PC-9 (cell line): ENCODE results near the gene FOXO3. TPM values are rescaled to one million over a fixed set of nuclear protein-coding genes. Genes with fewer than 3 reads are reported as not detected.

Experiments
- Bru-seq: library from RNA; stranded (reverse); fragments of 400-500 nt; gene quantifications from one replicate; lab custom pipeline; 2021; lab: Mats Ljungman, UMichigan
- BruChase-seq, 2 experiments: library from RNA; stranded (reverse); fragments of 400-500 nt; gene quantifications; one replicate each; lab custom pipeline; 2021; lab: Mats Ljungman, UMichigan
- BruUV-seq: library from RNA; stranded (reverse); fragments of 400-500 nt; replicated peaks from 2 replicates; lab custom pipeline; 2021; lab: Mats Ljungman, UMichigan
- CTCF ChIA-PET: fragments of 300-600 bp; sonication (Branson Sonifier 250); formaldehyde crosslinking; loops from one replicate; lab custom pipeline; 2022; ENCODE audit warnings: antibody characterized with exemption; lab: Charles Lee
- POLR2A ChIA-PET: fragments of 300-600 bp; sonication (Branson Sonifier 250); formaldehyde crosslinking; loops from one replicate; lab custom pipeline; 2022; ENCODE audit warnings: antibody characterized with exemption; ENCODE audit not compliant: unreplicated experiment; lab: Charles Lee
- DNase-seq, 2 experiments: peaks; one replicate each; pipeline versions ENCODE4 v3.0.0 to v3.0.0-alpha.2; 2015 to 2022; ENCODE audit warnings: mixed read lengths in 1 of 2
- H2AFZ ChIP-seq: fragments of 200-600 bp; sonication (generic); 2 replicates; pipeline ENCODE4 v1.8.1; 2017; ENCODE audit warnings: antibody characterized with exemption
- H3F3A ChIP-seq: fragments of 200-600 bp; sonication (generic); 2 replicates; pipeline ENCODE4 v1.8.1; 2017; ENCODE audit warnings: antibody characterized with exemption, mild to moderate bottlenecking, low read depth; ENCODE audit not compliant: insufficient read depth
- H3K27ac ChIP-seq: fragments of 200-600 bp; sonication (generic); 2 replicates; pipeline ENCODE4 v1.6.1; 2016; ENCODE audit warnings: mixed run types
- H3K27me3 ChIP-seq: fragments of 200-600 bp; sonication (generic); 2 replicates; pipeline ENCODE4 v1.6.1; 2016; ENCODE audit warnings: low read depth, mixed run types; ENCODE audit not compliant: insufficient read depth
- H3K36me3 ChIP-seq: fragments of 200-600 bp; sonication (generic); 2 replicates; pipeline ENCODE4 v1.6.1; 2016; ENCODE audit warnings: low read depth, mixed run types
- H3K4me1 ChIP-seq: fragments of 200-600 bp; sonication (generic); replicated peaks from 2 replicates; pipeline ENCODE4 v1.6.1; 2016; ENCODE audit warnings: mixed run types; ENCODE audit not compliant: insufficient read depth
- H3K4me2 ChIP-seq: fragments of 200-600 bp; sonication (generic); 2 replicates; pipeline ENCODE4 v1.6.1; 2017; ENCODE audit warnings: mixed run types
- H3K4me3 ChIP-seq: fragments of 200-600 bp; sonication (generic); 2 replicates; pipeline ENCODE4 v1.6.1; 2016; ENCODE audit warnings: mixed run types
- H3K79me2 ChIP-seq: fragments of 200-600 bp; sonication (generic); 2 replicates; pipeline ENCODE4 v1.6.1; 2017; ENCODE audit warnings: low read depth, mixed run types
- H3K9me2 ChIP-seq: fragments of 200-600 bp; sonication (generic); 2 replicates; pipeline ENCODE4 v1.8.1; 2017; ENCODE audit warnings: mild to moderate bottlenecking; ENCODE audit not compliant: insufficient read depth
- H3K9me3 ChIP-seq: fragments of 200-600 bp; sonication (generic); 2 replicates; pipeline ENCODE4 v1.8.1; 2016; ENCODE audit warnings: low read depth; ENCODE audit not compliant: insufficient read depth
- H4K20me1 ChIP-seq: fragments of 200-600 bp; sonication (generic); 2 replicates; pipeline ENCODE4 v1.8.1; 2017; ENCODE audit not compliant: insufficient read depth
- EZH2 ChIP-seq: fragments of 200-600 bp; sonication (generic); IDR thresholded peaks from 2 replicates; pipeline ENCODE4 v1.8.0; 2017; ENCODE audit warnings: antibody characterized with exemption, low read depth
- intact Hi-C: fragments of 100-400 bp; cut with micrococcal nuclease; formaldehyde crosslinking; loops from one replicate; pipeline ENCODE4 v1.10.0; 2022; ENCODE audit not compliant: unreplicated experiment
- long read RNA-seq: library from polyadenylated mRNA; stranded (forward); transcript quantifications from one replicate; pipeline ENCODE4 v2.0.0, GENCODE V29; 2022
- total RNA-seq: library from RNA; stranded (reverse); gene quantifications from 2 replicates; pipeline ENCODE4 v1.2.3, GENCODE V29; 2021
- TF ChIP-seq, protein P1 (sequence below): fragments of 200-600 bp; sonication (generic); conservative IDR thresholded peaks from 2 replicates; pipeline ENCODE4 v1.6.1; 2017; ENCODE audit warnings: mixed run types, antibody characterized with exemption, mild to moderate bottlenecking, moderate library complexity

Gene FOXO3
- 56.2 and 59.4 TPM in 2 replicates for total RNA-seq
- Bru-seq, nascent RNA = percentile 97 among the genes with signal in this experiment
- BruChase-seq, experiment 1, labeled RNA remaining after a 2-hour chase = percentile 94 among the genes with signal in this experiment
- BruChase-seq, experiment 2, labeled RNA remaining after a 6-hour chase = percentile 80 among the genes with signal in this experiment
- long read RNA-seq, full-length matches to known transcripts = 68 of 162 reads
- long read RNA-seq, partial matches to known transcripts = 27 of 162 reads
- long read RNA-seq, other reads (novel, unspliced or antisense) = 67 of 162 reads

DNA sequence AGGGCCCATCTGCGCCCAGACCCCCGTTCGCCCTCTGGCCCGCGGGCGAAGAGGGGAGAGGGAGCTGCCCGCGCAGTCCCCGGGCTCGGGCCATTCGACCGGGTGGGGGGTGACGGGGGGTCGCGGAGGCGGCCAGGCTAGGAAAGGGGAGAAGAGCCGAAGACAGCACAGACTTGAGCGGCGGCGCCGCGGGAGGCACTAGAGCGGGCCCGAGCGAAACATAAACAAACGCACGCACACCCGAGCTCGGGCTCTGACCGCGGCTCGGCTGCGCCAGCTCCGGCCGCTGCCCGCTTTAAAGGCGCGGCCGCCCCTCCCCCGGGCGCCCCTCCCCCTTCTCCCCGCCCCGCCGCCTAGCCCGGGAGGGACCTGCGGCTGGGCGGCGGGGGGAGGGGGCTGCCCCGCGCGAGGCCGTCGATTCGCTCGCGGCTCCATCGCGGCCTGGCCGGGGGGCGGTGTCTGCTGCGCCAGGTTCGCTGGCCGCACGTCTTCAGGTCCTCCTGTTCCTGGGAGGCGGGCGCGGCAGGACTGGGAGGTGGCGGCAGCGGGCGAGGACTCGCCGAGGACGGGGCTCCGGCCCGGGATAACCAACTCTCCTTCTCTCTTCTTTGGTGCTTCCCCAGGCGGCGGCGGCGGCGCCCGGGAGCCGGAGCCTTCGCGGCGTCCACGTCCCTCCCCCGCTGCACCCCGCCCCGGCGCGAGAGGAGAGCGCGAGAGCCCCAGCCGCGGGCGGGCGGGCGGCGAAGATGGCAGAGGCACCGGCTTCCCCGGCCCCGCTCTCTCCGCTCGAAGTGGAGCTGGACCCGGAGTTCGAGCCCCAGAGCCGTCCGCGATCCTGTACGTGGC lies at the start of gene FOXO3:
Gene FOXO3 (plus strand): TSS at position 455 of the 846 bp plus-strand sequence. CDS start 292 bp downstream, at position 747.
- Histone ChIP-seq H4K20me1 (peaks cover 18% of the 10 kb centered on the region), H3F3A (peaks cover 41% of the 10 kb centered on the region), H3K79me2 (peaks cover 63% of the 10 kb centered on the region), H3K27ac (peak within 1 kb of the TSS; percentile 84), H3K4me3 (peak within 1 kb of the TSS; percentile 99), H2AFZ (peak within 1 kb of the TSS; percentile 79), H3K4me2 (peak within 1 kb of the TSS; percentile 95), H3K4me1 (peaks cover 26% of the 10 kb centered on the region), H3K9me2 (no peaks in the 10 kb centered on the region), H3K36me3 (0 out of 2 replicates have a peak, but pooled peaks cover 6% of the 10 kb centered on the region), H3K27me3 (no peaks in the 10 kb centered on the region), H3K9me3 (no peaks in the 10 kb centered on the region)
- CTCF ChIA-PET = interaction anchor here (0.6 kb wide), 3 partner anchors 61 to 277 kb away, joined by 3 to 5 read pairs (median 3); no protein-coding TSS in a partner anchor
- POLR2A ChIA-PET = interaction anchor here (0.6 to 1.7 kb wide), 6 partner anchors 31 to 210 kb away, joined by 3 to 9 read pairs (median 4); no protein-coding TSS in a partner anchor
- TF ChIP-seq EZH2 = no peak
- TF ChIP-seq, protein P1, sequence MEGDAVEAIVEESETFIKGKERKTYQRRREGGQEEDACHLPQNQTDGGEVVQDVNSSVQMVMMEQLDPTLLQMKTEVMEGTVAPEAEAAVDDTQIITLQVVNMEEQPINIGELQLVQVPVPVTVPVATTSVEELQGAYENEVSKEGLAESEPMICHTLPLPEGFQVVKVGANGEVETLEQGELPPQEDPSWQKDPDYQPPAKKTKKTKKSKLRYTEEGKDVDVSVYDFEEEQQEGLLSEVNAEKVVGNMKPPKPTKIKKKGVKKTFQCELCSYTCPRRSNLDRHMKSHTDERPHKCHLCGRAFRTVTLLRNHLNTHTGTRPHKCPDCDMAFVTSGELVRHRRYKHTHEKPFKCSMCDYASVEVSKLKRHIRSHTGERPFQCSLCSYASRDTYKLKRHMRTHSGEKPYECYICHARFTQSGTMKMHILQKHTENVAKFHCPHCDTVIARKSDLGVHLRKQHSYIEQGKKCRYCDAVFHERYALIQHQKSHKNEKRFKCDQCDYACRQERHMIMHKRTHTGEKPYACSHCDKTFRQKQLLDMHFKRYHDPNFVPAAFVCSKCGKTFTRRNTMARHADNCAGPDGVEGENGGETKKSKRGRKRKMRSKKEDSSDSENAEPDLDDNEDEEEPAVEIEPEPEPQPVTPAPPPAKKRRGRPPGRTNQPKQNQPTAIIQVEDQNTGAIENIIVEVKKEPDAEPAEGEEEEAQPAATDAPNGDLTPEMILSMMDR = no peak
- no TSS peak for BruUV-seq
- DNase-seq = peak; percentile 84 to 94
- intact Hi-C loops = loop anchor here (1.0 kb wide), 1 partner anchor 222 kb away; no protein-coding TSS in a partner anchor

DNA sequence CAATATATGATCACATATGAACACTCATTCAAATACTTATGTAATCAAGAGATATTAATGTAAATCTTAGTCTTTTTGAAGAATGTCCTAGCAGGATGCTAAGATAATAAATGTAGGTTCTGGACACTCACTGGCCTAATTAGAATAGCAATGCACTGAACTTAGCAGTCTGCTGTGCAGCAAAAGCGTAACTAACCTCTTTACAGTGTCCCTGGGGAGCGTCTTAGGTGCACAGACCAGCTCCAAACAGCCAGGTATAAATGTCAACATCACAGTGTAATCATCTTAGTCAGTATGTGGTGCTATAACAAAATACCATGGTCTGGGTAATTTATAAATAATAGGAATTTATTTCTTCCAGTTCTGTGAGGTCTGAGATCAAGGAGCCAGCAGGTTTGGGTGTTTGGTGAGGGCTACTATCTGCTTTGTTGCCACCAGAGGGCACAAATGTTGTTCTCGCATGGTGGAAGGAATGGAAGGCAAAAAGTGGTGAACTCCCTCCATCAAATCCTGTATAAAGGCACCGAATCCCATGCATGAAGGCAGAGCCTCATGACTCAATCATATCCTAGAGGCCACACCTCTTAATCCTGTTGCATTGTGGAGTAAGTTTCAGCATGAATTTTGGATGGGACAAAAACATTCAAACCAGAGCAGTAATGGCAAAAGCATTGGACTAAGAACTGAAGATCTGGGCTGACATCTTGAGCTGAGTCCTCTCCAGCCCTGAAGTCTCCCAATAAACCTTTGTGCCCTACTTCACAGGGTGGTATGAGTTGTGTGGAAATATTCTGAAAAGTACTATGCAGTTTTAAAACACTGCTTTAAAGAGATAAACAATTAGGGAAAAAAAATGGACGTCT lies 41.8 kb upstream of the FOXO3 start:
- H2AFZ ChIP-seq = no peak overlapping the region
- ChIA-PET CTCF (interaction anchor here (0.6 kb wide), 1 partner anchor 298 kb away, joined by 8 read pairs; no protein-coding TSS in a partner anchor), POLR2A (interaction anchor here (0.6 kb wide), 1 partner anchor 486 kb away, joined by 4 read pairs; no protein-coding TSS in a partner anchor)
- no peaks in the 10 kb centered on the region for H4K20me1 ChIP-seq
- H3K4me3 ChIP-seq = no peak overlapping the region
- DNase-seq = no peak
- no peaks in the 10 kb centered on the region for H3K36me3 ChIP-seq
- no peaks in the 10 kb centered on the region for H3K9me3 ChIP-seq
- TF ChIP-seq EZH2 = no peak
- TF ChIP-seq, protein P1 = peak; percentile 64
- no peaks in the 10 kb centered on the region; the same call in 1 of the 2 replicates for H3F3A ChIP-seq
- BruUV-seq = no TSS peak
- H3K27me3 ChIP-seq = no peaks in the 10 kb centered on the region
- H3K4me2 ChIP-seq = no peak overlapping the region
- H3K4me1 ChIP-seq = no peaks in the 10 kb centered on the region
- no peaks in the 10 kb centered on the region for H3K79me2 ChIP-seq
- H3K9me2 ChIP-seq = no peaks in the 10 kb centered on the region
- intact Hi-C loops = no loop called here
- no peak overlapping the region for H3K27ac ChIP-seq
